Suprapubic skin (tissue), 4 donors: Measurements from ENCODE around the gene KNDC1. TPM values are rescaled to one million over a fixed set of nuclear protein-coding genes. Genes with fewer than 3 reads are reported as not detected.

ENCODE experiments used
- DNase-seq, 2 donors: peaks; one replicate each; pipeline ENCODE4 v3.0.0-alpha.2; 2019; ENCODE audit warnings: low spot score in 2 of 2
- H3K27ac ChIP-seq: fragments of 200-600 bp; sonication (generic); one replicate; pipeline ENCODE4 v1.5.1; 2019
- H3K27me3 ChIP-seq: fragments of 200-600 bp; sonication (generic); one replicate; pipeline ENCODE4 v1.5.1; 2019
- H3K36me3 ChIP-seq: fragments of 200-600 bp; sonication (generic); one replicate; pipeline ENCODE4 v1.5.1; 2019
- H3K4me1 ChIP-seq: fragments of 200-600 bp; sonication (generic); one replicate; pipeline ENCODE4 v1.5.1; 2019
- H3K4me3 ChIP-seq: fragments of 200-600 bp; sonication (generic); one replicate; pipeline ENCODE4 v1.5.1; 2019; ENCODE audit warnings: mild to moderate bottlenecking
- H3K9me3 ChIP-seq: fragments of 200-600 bp; sonication (generic); one replicate; pipeline ENCODE4 v1.5.1; 2019
- EP300 ChIP-seq: sonication (generic); formaldehyde crosslinking; IDR thresholded peaks from one replicate; pipeline ENCODE4 v1.6.1; 2017; ENCODE audit warnings: antibody characterized with exemption
- POLR2A ChIP-seq, 2 donors: fragments of 450-650 bp; IDR thresholded peaks; one replicate each; pipeline ENCODE4 v1.6.1; 2017; ENCODE audit warnings: antibody characterized with exemption in 2 of 2, mild to moderate bottlenecking in 2 of 2, moderate library complexity in 2 of 2
- POLR2AphosphoS5 ChIP-seq, 3 donors: sonication (generic); formaldehyde crosslinking; IDR thresholded peaks; one replicate each; pipeline ENCODE4 v1.6.1; 2017; ENCODE audit warnings: antibody characterized with exemption in 3 of 3
- WGBS: methylation state at CpG from one replicate; pipeline ENCODE4 v1.1.5; 2018; 5-methylcytosine and 5-hydroxymethylcytosine counted together
- total RNA-seq, 4 donors: library from RNA; depleted of rRNA; stranded (reverse); fragments of >200 nt; gene quantifications; one replicate each; pipeline ENCODE4 v1.1.0, GENCODE V29; 2016
- TF ChIP-seq, protein P1 (sequence below), 2 donors: fragments of 200-600 bp in 1 of 2; fragments of 450-650 bp in 1 of 2; sonication (generic) in 1 of 2; IDR thresholded peaks; one replicate each; pipeline ENCODE4 v1.5.1; 2016 to 2019; ENCODE audit warnings: antibody characterized with exemption in 2 of 2, mild to moderate bottlenecking in 1 of 2, moderate library complexity in 1 of 2

The KNDC1 gene
- total RNA-seq, 4 donors from 2014 or later, result 0.08 to 2.5 (median 0.58) TPM

DNA sequence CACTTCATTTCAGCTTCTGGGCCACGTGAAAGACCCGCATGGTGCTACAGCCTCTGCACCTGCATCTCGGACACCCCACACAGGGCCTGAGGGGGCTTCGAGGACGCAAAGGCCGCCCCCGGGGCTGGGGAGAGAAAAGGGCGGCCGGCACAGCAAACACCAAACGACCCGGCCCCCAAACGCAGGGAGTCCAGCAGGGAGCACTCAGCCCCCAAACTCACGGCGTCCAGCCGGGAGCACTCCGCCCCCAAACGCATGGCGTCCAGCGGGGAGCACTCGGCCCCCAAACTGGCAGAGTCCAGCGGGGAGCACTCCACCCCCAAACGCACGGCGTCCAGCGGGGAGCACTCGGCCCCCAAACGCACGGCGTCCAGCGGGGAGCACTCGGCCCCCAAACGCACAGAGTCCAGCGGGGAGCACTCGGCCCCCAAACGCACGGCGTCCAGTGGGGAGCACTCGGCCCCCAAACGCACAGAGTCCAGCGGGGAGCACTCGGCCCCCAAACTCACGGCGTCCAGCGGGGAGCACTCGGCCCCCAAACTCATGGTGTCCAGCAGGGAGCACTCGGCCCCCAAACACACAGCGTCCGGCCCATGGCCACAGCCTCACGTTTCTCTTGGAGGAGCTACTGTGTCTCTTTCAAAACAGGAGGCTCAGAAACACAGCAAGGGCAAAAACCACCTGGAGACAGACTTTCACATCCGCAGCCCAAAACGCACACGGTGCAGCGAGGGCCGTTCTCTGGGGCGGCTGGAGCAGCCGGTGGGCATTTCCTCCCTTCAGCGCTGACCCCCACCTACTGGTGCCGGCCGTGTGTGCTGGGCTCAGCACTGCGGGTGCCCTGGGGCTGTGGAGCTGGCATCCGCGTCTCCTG, 43.0 kb downstream of the KNDC1 start:
- DNase-seq, result no peak
- Histone ChIP-seq H3K9me3 (no peaks in the 10 kb centered on the region), H3K27ac (no peak overlapping the region), H3K27me3 (peaks cover 79% of the 10 kb centered on the region), H3K36me3 (no peaks in the 10 kb centered on the region), H3K4me1 (peaks cover 9% of the 10 kb centered on the region), H3K4me3 (no peak overlapping the region)
- TF ChIP-seq, protein P1, sequence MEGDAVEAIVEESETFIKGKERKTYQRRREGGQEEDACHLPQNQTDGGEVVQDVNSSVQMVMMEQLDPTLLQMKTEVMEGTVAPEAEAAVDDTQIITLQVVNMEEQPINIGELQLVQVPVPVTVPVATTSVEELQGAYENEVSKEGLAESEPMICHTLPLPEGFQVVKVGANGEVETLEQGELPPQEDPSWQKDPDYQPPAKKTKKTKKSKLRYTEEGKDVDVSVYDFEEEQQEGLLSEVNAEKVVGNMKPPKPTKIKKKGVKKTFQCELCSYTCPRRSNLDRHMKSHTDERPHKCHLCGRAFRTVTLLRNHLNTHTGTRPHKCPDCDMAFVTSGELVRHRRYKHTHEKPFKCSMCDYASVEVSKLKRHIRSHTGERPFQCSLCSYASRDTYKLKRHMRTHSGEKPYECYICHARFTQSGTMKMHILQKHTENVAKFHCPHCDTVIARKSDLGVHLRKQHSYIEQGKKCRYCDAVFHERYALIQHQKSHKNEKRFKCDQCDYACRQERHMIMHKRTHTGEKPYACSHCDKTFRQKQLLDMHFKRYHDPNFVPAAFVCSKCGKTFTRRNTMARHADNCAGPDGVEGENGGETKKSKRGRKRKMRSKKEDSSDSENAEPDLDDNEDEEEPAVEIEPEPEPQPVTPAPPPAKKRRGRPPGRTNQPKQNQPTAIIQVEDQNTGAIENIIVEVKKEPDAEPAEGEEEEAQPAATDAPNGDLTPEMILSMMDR (IDR thresholded peaks at IDR 0.05), result no peak
- no peak for TF ChIP-seq POLR2A (IDR thresholded peaks at IDR 0.05)
- TF ChIP-seq POLR2AphosphoS5 (IDR thresholded peaks at IDR 0.05), result no peak
- TF ChIP-seq EP300, result no peak
- 71% methylated on average over 20 of the region's 62 CpGs for WGBS

DNA sequence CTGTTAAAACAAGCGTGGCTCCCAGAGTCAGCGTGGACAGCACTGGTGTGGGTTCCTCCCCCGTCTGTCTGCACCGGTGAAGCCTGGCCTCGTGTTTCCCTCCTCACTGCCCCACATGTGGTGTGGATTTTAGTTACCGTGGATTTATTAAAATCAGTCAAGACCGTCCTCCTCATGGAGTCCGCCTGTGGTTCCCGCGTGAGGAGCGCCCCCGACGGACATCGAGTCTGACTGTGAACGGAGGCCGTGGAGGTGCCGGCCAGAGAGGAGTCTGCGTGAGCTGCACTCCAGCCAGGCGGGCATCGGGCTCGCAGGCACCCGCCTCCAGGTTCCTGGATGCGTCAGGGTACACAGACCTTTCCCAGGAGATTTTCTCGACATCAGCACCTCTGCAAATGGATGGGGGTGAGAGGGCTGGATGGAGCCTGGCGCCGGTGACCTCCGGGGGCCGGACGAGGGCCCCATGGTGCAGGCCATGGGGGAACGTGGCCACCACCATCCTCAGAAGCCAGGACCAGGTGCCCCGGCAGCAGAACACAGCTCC, 43.7 kb downstream of the KNDC1 start:
- no peak for DNase-seq
- TF ChIP-seq POLR2A (IDR thresholded peaks at IDR 0.05), result no peak
- TF ChIP-seq, protein P1 (IDR thresholded peaks at IDR 0.05), result no peak
- TF ChIP-seq POLR2AphosphoS5 (IDR thresholded peaks at IDR 0.05), result no peak
- no peak for TF ChIP-seq EP300
- WGBS, result 79% methylated on average over 23 of the region's 31 CpGs
- Histone ChIP-seq H3K27me3 (peaks cover 72% of the 10 kb centered on the region), H3K27ac (no peak overlapping the region), H3K9me3 (no peaks in the 10 kb centered on the region), H3K36me3 (no peaks in the 10 kb centered on the region), H3K4me3 (no peak overlapping the region), H3K4me1 (peaks cover 9% of the 10 kb centered on the region)

DNA sequence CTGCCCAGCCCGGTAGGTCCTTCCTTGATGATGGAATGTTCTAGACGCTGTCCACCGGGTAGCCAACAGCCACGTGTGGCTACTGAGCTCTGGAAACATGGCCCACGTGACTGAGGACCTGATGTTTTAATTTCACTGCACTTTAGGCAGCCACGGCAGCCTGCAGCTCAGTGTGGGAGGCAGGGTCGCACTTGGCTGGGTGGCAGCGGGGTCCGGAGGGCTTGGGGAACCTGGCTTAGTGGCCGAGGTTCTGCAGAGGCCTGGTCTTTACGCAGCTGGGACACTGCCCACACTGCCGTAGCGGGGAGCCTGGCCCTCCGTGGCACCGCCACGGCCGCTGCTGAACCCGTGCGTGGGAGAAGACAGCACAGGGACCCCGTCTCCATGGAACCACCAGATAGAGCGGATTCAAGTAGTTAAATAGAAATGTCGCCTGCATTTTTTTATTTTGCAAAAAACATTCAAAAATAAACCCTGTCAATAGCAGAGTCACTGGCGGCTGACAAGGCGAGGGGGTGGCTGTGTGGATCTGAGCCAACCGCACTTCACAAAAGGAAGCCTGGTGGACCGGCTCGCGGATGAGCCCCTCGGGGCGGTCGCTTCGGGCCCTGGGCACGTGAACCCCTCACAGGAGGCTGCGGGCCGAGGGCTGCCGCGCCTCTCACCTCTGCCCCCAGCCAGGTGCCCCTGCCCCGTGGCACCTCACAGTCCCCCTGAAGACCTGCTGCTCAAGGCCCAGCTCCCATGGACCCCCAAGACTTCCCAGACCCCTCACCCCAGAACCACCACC, 44.4 kb downstream of the KNDC1 start:
- Histone ChIP-seq H3K9me3 (no peaks in the 10 kb centered on the region), H3K36me3 (no peaks in the 10 kb centered on the region), H3K27ac (no peak overlapping the region), H3K4me3 (no peak overlapping the region), H3K27me3 (peaks cover 65% of the 10 kb centered on the region), H3K4me1 (peaks cover 9% of the 10 kb centered on the region)
- WGBS, result 87% methylated on average over 30 of the region's 38 CpGs
- TF ChIP-seq POLR2AphosphoS5 (IDR thresholded peaks at IDR 0.05) (no peak), POLR2A (IDR thresholded peaks at IDR 0.05) (no peak), EP300 (no peak)
- TF ChIP-seq, protein P1 (IDR thresholded peaks at IDR 0.05), result no peak
- no peak for DNase-seq

DNA sequence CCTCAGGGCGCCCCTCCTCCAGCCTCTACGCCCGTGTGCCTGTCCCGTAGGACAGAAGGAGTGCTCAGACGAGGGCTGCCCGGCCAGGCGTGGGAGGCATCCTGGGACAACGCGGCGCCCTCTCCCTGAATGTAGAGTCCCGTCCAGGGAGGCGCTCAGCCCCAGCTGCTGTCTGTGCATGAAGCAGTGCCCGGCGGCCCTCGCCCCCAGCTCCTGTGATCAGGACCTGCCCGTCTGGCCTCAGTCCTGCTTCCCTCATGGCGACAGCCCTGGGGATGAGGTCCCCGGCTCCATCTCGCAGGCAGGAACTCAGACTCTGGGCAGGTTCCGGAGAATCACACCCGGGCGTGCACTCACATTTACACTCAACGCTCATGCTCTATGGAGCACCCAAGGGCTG, 45.1 kb downstream of the KNDC1 start:
- no peak overlapping the region for H3K27ac ChIP-seq
- H3K36me3 ChIP-seq, result no peaks in the 10 kb centered on the region
- no peak for DNase-seq
- 77% methylated on average over 16 of the region's 23 CpGs for WGBS
- H3K4me3 ChIP-seq, result no peak overlapping the region
- H3K27me3 ChIP-seq, result peaks cover 58% of the 10 kb centered on the region
- peaks cover 7% of the 10 kb centered on the region for H3K4me1 ChIP-seq
- no peak for TF ChIP-seq EP300
- TF ChIP-seq, protein P1 (IDR thresholded peaks at IDR 0.05), result no peak
- TF ChIP-seq POLR2AphosphoS5 (IDR thresholded peaks at IDR 0.05), result no peak
- no peak for TF ChIP-seq POLR2A (IDR thresholded peaks at IDR 0.05)
- no peaks in the 10 kb centered on the region for H3K9me3 ChIP-seq
